Peyer's patch (tissue), 4 donors: Measurements from ENCODE around the gene TET1.

ENCODE experiments used
- CTCF ChIP-seq, 6 experiments: fragments of 450-650 bp in 4 of 6; fragments of 200-600 bp in 2 of 6; sonication (generic) in 1 of 6; IDR thresholded peaks; one replicate each; pipeline ENCODE4 v1.5.1; 2017 to 2019; ENCODE audit warnings: antibody characterized with exemption in 6 of 6, mild to moderate bottlenecking in 3 of 6, moderate library complexity in 1 of 6
- POLR2A ChIP-seq, 2 donors: fragments of 450-650 bp; IDR thresholded peaks; one replicate each; pipeline ENCODE4 v1.5.1; 2017; ENCODE audit warnings: antibody characterized with exemption in 2 of 2, mild to moderate bottlenecking in 2 of 2, moderate library complexity in 2 of 2

DNA sequence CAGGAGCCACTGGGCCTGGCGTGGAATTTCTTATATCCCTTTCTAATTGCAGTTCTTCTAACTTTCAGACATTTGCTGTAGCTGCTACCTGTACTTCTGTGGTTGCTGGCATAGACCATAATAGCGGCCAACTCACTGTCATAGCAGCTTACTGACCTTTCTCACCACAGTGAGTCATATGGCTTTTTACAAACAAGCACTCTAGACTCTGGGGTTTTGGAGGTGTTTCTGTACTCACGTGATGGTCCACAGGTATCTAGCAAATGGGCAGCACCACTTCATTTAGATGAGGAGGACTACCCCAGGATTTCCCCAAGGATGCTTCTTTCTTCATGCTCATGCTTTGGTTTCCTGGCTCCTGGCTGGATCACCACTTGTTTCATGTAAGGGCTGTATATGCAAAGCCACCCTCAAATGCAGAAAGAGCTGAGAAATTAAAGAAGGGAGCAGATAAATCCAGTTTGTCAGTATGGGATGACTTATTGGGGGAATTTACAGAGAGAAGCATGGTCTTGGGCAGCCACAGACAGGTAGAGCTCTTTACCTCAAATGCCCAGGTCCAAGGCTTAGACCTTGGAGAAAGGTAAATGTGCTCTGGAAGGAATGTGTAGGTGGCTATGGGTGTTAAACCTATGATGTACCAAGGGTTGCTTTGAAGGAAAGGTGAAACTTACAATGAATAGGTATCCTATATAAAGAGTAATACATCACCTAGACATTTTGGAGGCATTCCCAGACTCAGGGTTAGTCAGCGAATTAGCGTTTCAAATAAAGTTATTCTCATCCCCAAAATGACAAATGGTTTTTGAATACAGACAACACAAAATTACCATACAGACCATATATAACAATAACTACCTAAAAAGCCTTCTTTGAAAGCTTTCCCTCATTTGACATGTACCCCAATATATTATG lies 16.9 kb upstream of the TET1 start:
- TF ChIP-seq CTCF (IDR thresholded peaks at IDR 0.05), result no peak
- no peak for TF ChIP-seq POLR2A (IDR thresholded peaks at IDR 0.05)
